Ascending aorta (tissue), 2 donors: Measurements from ENCODE around the gene ZMIZ1. TPM values are rescaled to one million over a fixed set of nuclear protein-coding genes. Genes with fewer than 3 reads are reported as not detected.

Experiments used
- DNase-seq, 2 donors: peaks; one replicate each; pipeline ENCODE4 v3.0.0-alpha.2; 2019; ENCODE audit warnings: low spot score in 2 of 2
- H3K27ac ChIP-seq, 2 donors: fragments of 200-600 bp; sonication (generic); one replicate each; pipeline ENCODE4 v1.5.1; 2016 to 2017; ENCODE audit warnings: mild to moderate bottlenecking in 1 of 2
- H3K27me3 ChIP-seq: fragments of 200-600 bp; sonication (generic); one replicate; pipeline ENCODE4 v1.5.1; 2017
- H3K36me3 ChIP-seq, 2 donors: fragments of 200-600 bp; sonication (generic); one replicate each; pipeline ENCODE4 v1.5.1; 2016
- H3K4me1 ChIP-seq, 2 donors: fragments of 200-600 bp; sonication (generic); one replicate each; pipeline ENCODE4 v1.5.1; 2016 to 2017; ENCODE audit warnings: mild to moderate bottlenecking in 1 of 2
- H3K4me3 ChIP-seq, 2 donors: fragments of 200-600 bp; sonication (generic); one replicate each; pipeline ENCODE4 v1.5.1; 2016 to 2017; ENCODE audit warnings: mild to moderate bottlenecking in 1 of 2
- H3K9me3 ChIP-seq, 2 donors: fragments of 200-600 bp; sonication (generic); one replicate each; pipeline ENCODE4 v1.5.1; 2016
- CTCF ChIP-seq, 3 experiments: fragments of 200-600 bp in 2 of 3; fragments of 450-650 bp in 1 of 3; sonication (generic) in 2 of 3; IDR thresholded peaks; one replicate each; pipeline ENCODE4 v1.5.1; 2016 to 2019; ENCODE audit warnings: antibody characterized with exemption in 3 of 3, mild to moderate bottlenecking in 1 of 3, moderate library complexity in 1 of 3
- intact Hi-C: fragments of 100-400 bp; cut with DNase I; formaldehyde crosslinking; loops from one replicate; pipeline ENCODE4 v1.15.1; 2023
- total RNA-seq: library from RNA; depleted of rRNA; stranded (reverse); fragments of >200 nt; gene quantifications from one replicate; pipeline ENCODE4 v1.1.0, GENCODE V29; 2016

ZMIZ1 gene
- total RNA-seq, 1 donor from 2014 or later, result 96.2 TPM

GRCh38 chr10:79158402-79159097, 89.8 kb downstream of the ZMIZ1 start:
- no peak for TF ChIP-seq CTCF (IDR thresholded peaks at IDR 0.05)
- DNase-seq, result no peak

GRCh38 chr10:79159141-79159651, 90.4 kb downstream of the ZMIZ1 start:
- H3K27ac ChIP-seq, result peak overlapping the region; percentile 87 to 88
- no peaks in the 10 kb centered on the region for H3K9me3 ChIP-seq
- peaks cover 0 to 3% of the 10 kb centered on the region in 2 donors for H3K36me3 ChIP-seq
- DNase-seq, result peak in 1 of 2 donors; percentile 88
- peak overlapping the region in 1 of 2 donors; percentile 8 for H3K4me3 ChIP-seq
- intact Hi-C loops, result loop anchor here (2.0 to 10.0 kb wide), 5 partner anchors 88 to 1046 kb away; partner anchors contain the start of gene ANXA11
- peaks cover 48 to 82% of the 10 kb centered on the region in 2 donors for H3K4me1 ChIP-seq
- TF ChIP-seq CTCF (IDR thresholded peaks at IDR 0.05), result no peak
- no peaks in the 10 kb centered on the region for H3K27me3 ChIP-seq

More at GRCh38 chr10:79158402-79159097, 89.8 kb downstream of the ZMIZ1 start:
- H3K27me3 ChIP-seq, result no peaks in the 10 kb centered on the region
- intact Hi-C loops, result loop anchor here (2.0 to 10.0 kb wide), 5 partner anchors 88 to 1046 kb away; partner anchors contain the start of gene ANXA11
- peaks cover 0 to under 1% of the 10 kb centered on the region in 2 donors for H3K36me3 ChIP-seq
- peak overlapping the region; percentile 87 to 88 for H3K27ac ChIP-seq
- H3K9me3 ChIP-seq, result no peaks in the 10 kb centered on the region
- peaks cover 52 to 87% of the 10 kb centered on the region in 2 donors for H3K4me1 ChIP-seq
- no peak overlapping the region for H3K4me3 ChIP-seq

- no peaks in the 10 kb centered on the region for H3K9me3 ChIP-seq
- DNase-seq, result peak; percentile 48 to 89
- H3K4me1 ChIP-seq, result peaks cover 43 to 76% of the 10 kb centered on the region in 2 donors
- no peaks in the 10 kb centered on the region for H3K27me3 ChIP-seq
- H3K4me3 ChIP-seq, result no peak overlapping the region
- TF ChIP-seq CTCF (IDR thresholded peaks at IDR 0.05), result no peak
- peaks cover 0 to 3% of the 10 kb centered on the region in 2 donors for H3K36me3 ChIP-seq
- intact Hi-C loops, result loop anchor here (2.0 to 10.0 kb wide), 6 partner anchors 35 to 1045 kb away; partner anchors contain the start of gene ANXA11
- H3K27ac ChIP-seq, result peak overlapping the region; percentile 87 to 88
These were observed 91.0 kb downstream of the ZMIZ1 start for GRCh38 chr10:79159785-79160184.

GRCh38 chr10:79160191-79160590, 91.4 kb downstream of the ZMIZ1 start:
- no peaks in the 10 kb centered on the region for H3K27me3 ChIP-seq
- H3K4me1 ChIP-seq, result peaks cover 40 to 72% of the 10 kb centered on the region in 2 donors
- DNase-seq, result no peak
- TF ChIP-seq CTCF (IDR thresholded peaks at IDR 0.05), result no peak
- H3K9me3 ChIP-seq, result no peaks in the 10 kb centered on the region
- no peak overlapping the region for H3K4me3 ChIP-seq
- peaks cover 0 to 3% of the 10 kb centered on the region in 2 donors for H3K36me3 ChIP-seq
- peak overlapping the region; percentile 87 to 88 for H3K27ac ChIP-seq
- intact Hi-C loops, result loop anchor here (2.0 kb wide), 1 partner anchor 35 kb away; no protein-coding TSS in a partner anchor

- no peak for DNase-seq
- Histone ChIP-seq H3K4me3 (no peak overlapping the region), H3K9me3 (no peaks in the 10 kb centered on the region), H3K36me3 (peaks cover 3% of the 10 kb centered on the region in 2 donors), H3K27ac (no peak overlapping the region), H3K4me1 (peaks cover 35 to 58% of the 10 kb centered on the region in 2 donors), H3K27me3 (no peaks in the 10 kb centered on the region)
- no peak for TF ChIP-seq CTCF (IDR thresholded peaks at IDR 0.05)
- intact Hi-C loops, result loop anchor here (2.0 kb wide), 1 partner anchor 33 kb away; no protein-coding TSS in a partner anchor
These were observed 92.8 kb downstream of the ZMIZ1 start for GRCh38 chr10:79161557-79161956.
